GM21723 (cell line): ENCODE measurements around the gene SHLD1.
A peak's percentile ranks its signal among the peaks of the same experiment; 100 is the strongest.
"Not testable (repeated sequence)": the region's sequence is repeated elsewhere in the genome, so short reads cannot be mapped to it uniquely, and the experiment has no call there.

Experiments used
- ATAC-seq: cut with Tn5 transposase; IDR thresholded peaks from one replicate; pipeline ENCODE4 v1.9.1; 2021; ENCODE audit warnings: mild to moderate bottlenecking, moderate library complexity; ENCODE audit not compliant: unreplicated experiment

SHLD1 gene

GRCh38 chr20:5735845-5736510, 14.2 kb upstream of the SHLD1 start:
- ATAC-seq: no peak

- no peak for ATAC-seq
Measured at GRCh38 chr20:5737619-5737953, 12.6 kb upstream of the SHLD1 start.

- no peak for ATAC-seq
Measured at GRCh38 chr20:5737966-5738365, 12.2 kb upstream of the SHLD1 start.

- not testable (repeated sequence) for ATAC-seq
Measured at GRCh38 chr20:5740643-5741042, 9.6 kb upstream of the SHLD1 start.

- no peak for ATAC-seq
Measured at GRCh38 chr20:5741089-5741488, 9.1 kb upstream of the SHLD1 start.

GRCh38 chr20:5742041-5742440, 8.2 kb upstream of the SHLD1 start:
- no peak for ATAC-seq

- no peak for ATAC-seq
Measured at GRCh38 chr20:5745416-5746030, 4.7 kb upstream of the SHLD1 start.

GRCh38 chr20:5746064-5746463, 4.1 kb upstream of the SHLD1 start:
- ATAC-seq: no peak

GRCh38 chr20:5748246-5748645, 2.0 kb upstream of the SHLD1 start:
- ATAC-seq: no peak

- ATAC-seq: not testable (repeated sequence)
Measured at GRCh38 chr20:5749512-5749951, 669 bp upstream of the SHLD1 start.

- ATAC-seq: no peak
Measured at GRCh38 chr20:5751856-5752255, 1.7 kb downstream of the SHLD1 start.

- no peak for ATAC-seq
Measured at GRCh38 chr20:5753814-5754213, 3.6 kb downstream of the SHLD1 start.

GRCh38 chr20:5757949-5758348, 7.7 kb downstream of the SHLD1 start:
- no peak for ATAC-seq

- no peak for ATAC-seq
Measured at GRCh38 chr20:5766085-5766764, 16.0 kb downstream of the SHLD1 start.

- ATAC-seq: no peak
Measured at GRCh38 chr20:5767493-5768098, 17.4 kb downstream of the SHLD1 start.

GRCh38 chr20:5770231-5770986, 20.2 kb downstream of the SHLD1 start:
- no peak for ATAC-seq

- peak; percentile 48 for ATAC-seq
Measured at GRCh38 chr20:5770987-5771318, 20.8 kb downstream of the SHLD1 start.

- ATAC-seq: no peak
Measured at GRCh38 chr20:5772704-5773103, 22.5 kb downstream of the SHLD1 start.

GRCh38 chr20:5773589-5773988, 23.4 kb downstream of the SHLD1 start:
- ATAC-seq: no peak

GRCh38 chr20:5776077-5776476, 25.9 kb downstream of the SHLD1 start:
- ATAC-seq: no peak
